OCI-LY1 (cell line): ENCODE data around the gene WFDC12.

Experiments used
- H2AFZ ChIP-seq: fragments of 200-600 bp; sonication (generic), shearing (Covaris generic); 2 replicates; pipeline ENCODE4 v1.6.0; 2014; ENCODE audit warnings: antibody characterized with exemption, mild to moderate bottlenecking, low read length
- H3F3A ChIP-seq: fragments of 200-600 bp; sonication (generic), shearing (Covaris generic); 2 replicates; pipeline ENCODE4 v1.6.0; 2014; ENCODE audit warnings: mild to moderate bottlenecking, antibody characterized with exemption, low read length, moderate library complexity; ENCODE audit not compliant: insufficient read depth
- H3K27ac ChIP-seq: fragments of 200-600 bp; sonication (generic); 2 replicates; pipeline ENCODE4 v1.5.1; 2014; ENCODE audit warnings: low read length, mixed run types, mild to moderate bottlenecking, low read depth; ENCODE audit not compliant: poor library complexity, severe bottlenecking
- H3K27me3 ChIP-seq: fragments of 200-600 bp; sonication (generic); 2 replicates; pipeline ENCODE4 v1.6.0; 2014; ENCODE audit warnings: antibody characterized with exemption, mild to moderate bottlenecking, low read length, moderate library complexity; ENCODE audit not compliant: insufficient read depth
- H3K36me3 ChIP-seq: fragments of 200-600 bp; sonication (generic); 2 replicates; pipeline ENCODE4 v1.6.1; 2014; ENCODE audit warnings: mild to moderate bottlenecking, antibody characterized with exemption, low read length, moderate library complexity, mixed read lengths; ENCODE audit not compliant: insufficient read depth
- H3K4me1 ChIP-seq: fragments of 200-600 bp; sonication (generic); 2 replicates; pipeline ENCODE4 v1.5.1; 2014; ENCODE audit warnings: mild to moderate bottlenecking, low read length, moderate library complexity; ENCODE audit not compliant: insufficient read depth, severe bottlenecking
- H3K4me2 ChIP-seq: fragments of 200-600 bp; sonication (generic), shearing (Covaris generic); 2 replicates; pipeline ENCODE4 v1.6.1; 2014; ENCODE audit warnings: low read length
- H3K4me3 ChIP-seq: fragments of 200-600 bp; sonication (generic); 2 replicates; pipeline ENCODE4 v1.5.1; 2014; ENCODE audit warnings: low read length, low read depth, mild to moderate bottlenecking, mixed read lengths; ENCODE audit not compliant: poor library complexity, severe bottlenecking
- H3K79me2 ChIP-seq: fragments of 200-600 bp; shearing (Covaris generic); 2 replicates; pipeline ENCODE4 v1.6.1; 2016; ENCODE audit warnings: mixed run types, low read length, mixed read lengths; ENCODE audit not compliant: insufficient read depth
- H3K9ac ChIP-seq: fragments of 200-600 bp; sonication (generic), shearing (Covaris generic); 2 replicates; pipeline ENCODE4 v1.6.1; 2014; ENCODE audit warnings: mild to moderate bottlenecking, low read length, mixed read lengths
- H3K9me2 ChIP-seq: fragments of 200-600 bp; sonication (generic), shearing (Covaris generic); 2 replicates; pipeline ENCODE4 v1.6.1; 2014; ENCODE audit warnings: low read depth, mild to moderate bottlenecking, low read length, mixed read lengths
- H3K9me3 ChIP-seq: fragments of 200-600 bp; shearing (Covaris generic); 2 replicates; pipeline ENCODE4 v1.6.1; 2014; ENCODE audit warnings: low read length, mixed read lengths
- H4K20me1 ChIP-seq: fragments of 200-600 bp; sonication (generic), shearing (Covaris generic); 2 replicates; pipeline ENCODE4 v1.6.0; 2016; ENCODE audit warnings: mild to moderate bottlenecking, low read length; ENCODE audit not compliant: insufficient read depth
- EZH2 ChIP-seq: fragments of 200-600 bp; sonication (generic), shearing (Covaris generic); IDR thresholded peaks from 2 replicates; pipeline ENCODE4 v1.8.0; 2017; ENCODE audit warnings: borderline replicate concordance, mixed run types, mild to moderate bottlenecking, antibody characterized with exemption, low read length, moderate library complexity, mixed read lengths
- TF ChIP-seq, protein P1 (sequence below): fragments of 200-600 bp; sonication (generic), shearing (Covaris generic); IDR thresholded peaks from 2 replicates; pipeline ENCODE4 v1.5.1; 2017; ENCODE audit warnings: mild to moderate bottlenecking, antibody characterized with exemption, low read length, moderate library complexity, mixed read lengths

Gene WFDC12

DNA sequence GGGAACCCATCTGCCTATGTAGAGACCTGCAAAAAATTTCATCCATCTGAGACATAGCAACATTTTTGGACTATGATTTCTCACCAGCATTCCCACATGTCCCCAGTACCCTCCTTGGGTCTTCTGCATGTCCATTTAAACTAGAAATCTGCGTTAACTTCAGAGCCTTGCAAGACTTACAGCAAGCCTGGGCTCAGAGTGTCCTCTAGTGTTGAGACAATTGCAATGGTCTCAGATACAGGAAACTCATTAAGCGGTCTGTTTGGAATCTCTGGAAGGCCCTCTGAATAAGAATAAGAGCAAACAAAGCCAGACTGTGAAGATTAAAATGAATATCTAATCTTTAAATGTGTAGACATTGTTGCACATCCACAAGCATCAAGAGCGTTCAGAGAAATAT, 29.9 kb upstream of the WFDC12 start:
- Histone ChIP-seq H3K9me3 (peaks cover 1% of the 10 kb centered on the region; the same call in 1 of the 2 replicates), H3K4me1 (no peaks in the 10 kb centered on the region), H3K27me3 (0 out of 2 replicates have a peak, but pooled peaks cover 2% of the 10 kb centered on the region), H3K9me2 (no peaks in the 10 kb centered on the region), H3K79me2 (no peaks in the 10 kb centered on the region), H3K9ac (no peak overlapping the region), H4K20me1 (no peaks in the 10 kb centered on the region), H3K27ac (no peak overlapping the region), H3K36me3 (no peaks in the 10 kb centered on the region), H3K4me3 (no peak overlapping the region), H3K4me2 (no peak overlapping the region), H3F3A (no peaks in the 10 kb centered on the region), H2AFZ (no peak overlapping the region)
- TF ChIP-seq, protein P1, sequence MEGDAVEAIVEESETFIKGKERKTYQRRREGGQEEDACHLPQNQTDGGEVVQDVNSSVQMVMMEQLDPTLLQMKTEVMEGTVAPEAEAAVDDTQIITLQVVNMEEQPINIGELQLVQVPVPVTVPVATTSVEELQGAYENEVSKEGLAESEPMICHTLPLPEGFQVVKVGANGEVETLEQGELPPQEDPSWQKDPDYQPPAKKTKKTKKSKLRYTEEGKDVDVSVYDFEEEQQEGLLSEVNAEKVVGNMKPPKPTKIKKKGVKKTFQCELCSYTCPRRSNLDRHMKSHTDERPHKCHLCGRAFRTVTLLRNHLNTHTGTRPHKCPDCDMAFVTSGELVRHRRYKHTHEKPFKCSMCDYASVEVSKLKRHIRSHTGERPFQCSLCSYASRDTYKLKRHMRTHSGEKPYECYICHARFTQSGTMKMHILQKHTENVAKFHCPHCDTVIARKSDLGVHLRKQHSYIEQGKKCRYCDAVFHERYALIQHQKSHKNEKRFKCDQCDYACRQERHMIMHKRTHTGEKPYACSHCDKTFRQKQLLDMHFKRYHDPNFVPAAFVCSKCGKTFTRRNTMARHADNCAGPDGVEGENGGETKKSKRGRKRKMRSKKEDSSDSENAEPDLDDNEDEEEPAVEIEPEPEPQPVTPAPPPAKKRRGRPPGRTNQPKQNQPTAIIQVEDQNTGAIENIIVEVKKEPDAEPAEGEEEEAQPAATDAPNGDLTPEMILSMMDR: no peak
- TF ChIP-seq EZH2: no peak

DNA sequence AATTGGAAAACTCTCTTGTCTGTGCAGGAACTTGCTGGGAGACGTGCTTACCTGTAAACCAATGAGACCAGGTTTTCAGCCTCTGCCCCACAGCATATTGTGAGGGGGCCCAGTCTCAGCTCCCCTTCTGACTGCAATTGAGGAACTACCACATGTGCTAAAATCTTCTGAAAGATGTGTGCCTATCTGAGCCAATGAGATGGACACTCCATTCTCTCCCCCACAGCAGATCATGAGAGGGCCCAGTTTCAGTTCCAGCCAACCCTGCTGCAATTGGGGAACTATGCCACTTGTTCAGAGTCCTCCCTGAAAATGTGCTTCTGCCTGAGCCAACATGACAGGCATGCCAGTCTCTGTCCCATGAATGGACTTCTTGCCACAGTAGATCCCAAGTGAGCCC, 29.5 kb upstream of the WFDC12 start:
- no peaks in the 10 kb centered on the region for H3K36me3 ChIP-seq

DNA sequence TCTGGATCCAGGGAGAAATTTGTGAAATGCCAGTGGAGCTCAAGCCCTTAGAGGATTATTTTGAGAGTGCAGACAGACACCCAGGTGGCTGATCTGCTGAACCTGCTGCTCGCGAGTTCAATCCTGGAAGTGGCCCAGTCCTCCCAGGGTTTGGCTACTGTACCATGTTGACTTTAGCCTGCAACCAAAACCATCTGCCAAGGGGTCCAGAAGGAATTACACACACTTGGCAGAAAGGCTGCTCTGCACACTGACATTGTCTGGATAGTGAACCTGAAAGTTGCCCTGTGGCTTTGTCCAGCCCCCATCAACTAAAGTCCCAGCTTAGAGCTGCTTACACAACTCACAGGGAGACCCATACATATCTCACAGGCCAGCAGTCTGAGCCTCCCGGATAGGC, 28.9 kb upstream of the WFDC12 start:
- Histone ChIP-seq H3K27ac (no peak overlapping the region), H3K4me1 (no peaks in the 10 kb centered on the region), H4K20me1 (no peaks in the 10 kb centered on the region), H3K27me3 (0 out of 2 replicates have a peak, but pooled peaks cover 2% of the 10 kb centered on the region), H3K4me2 (no peak overlapping the region), H3K79me2 (no peaks in the 10 kb centered on the region), H3K9ac (no peak overlapping the region), H3F3A (no peaks in the 10 kb centered on the region), H3K9me2 (no peaks in the 10 kb centered on the region), H3K9me3 (no peaks in the 10 kb centered on the region), H3K4me3 (no peak overlapping the region), H2AFZ (no peak overlapping the region), H3K36me3 (no peaks in the 10 kb centered on the region)
- no peak for TF ChIP-seq EZH2
- TF ChIP-seq, protein P1: no peak

More for the DNA sequence above, 29.5 kb upstream of the WFDC12 start:
- no peaks in the 10 kb centered on the region for H3K4me1 ChIP-seq
- 0 out of 2 replicates have a peak, but pooled peaks cover 2% of the 10 kb centered on the region for H3K27me3 ChIP-seq
- H4K20me1 ChIP-seq: no peaks in the 10 kb centered on the region
- no peak overlapping the region for H3K4me3 ChIP-seq
- H3K9ac ChIP-seq: no peak overlapping the region
- H3K4me2 ChIP-seq: no peak overlapping the region
- no peaks in the 10 kb centered on the region for H3K79me2 ChIP-seq
- H2AFZ ChIP-seq: no peak overlapping the region
- no peaks in the 10 kb centered on the region for H3K9me3 ChIP-seq
- no peaks in the 10 kb centered on the region for H3F3A ChIP-seq
- TF ChIP-seq, protein P1: no peak
- TF ChIP-seq EZH2: no peak
- H3K27ac ChIP-seq: no peak overlapping the region
- no peaks in the 10 kb centered on the region for H3K9me2 ChIP-seq
